ENCODE measurements around the gene ERCC1.
"Not testable (repeated sequence)": the region's sequence is repeated elsewhere in the genome, so short reads cannot be mapped to it uniquely, and the experiment has no call there.

DNA sequence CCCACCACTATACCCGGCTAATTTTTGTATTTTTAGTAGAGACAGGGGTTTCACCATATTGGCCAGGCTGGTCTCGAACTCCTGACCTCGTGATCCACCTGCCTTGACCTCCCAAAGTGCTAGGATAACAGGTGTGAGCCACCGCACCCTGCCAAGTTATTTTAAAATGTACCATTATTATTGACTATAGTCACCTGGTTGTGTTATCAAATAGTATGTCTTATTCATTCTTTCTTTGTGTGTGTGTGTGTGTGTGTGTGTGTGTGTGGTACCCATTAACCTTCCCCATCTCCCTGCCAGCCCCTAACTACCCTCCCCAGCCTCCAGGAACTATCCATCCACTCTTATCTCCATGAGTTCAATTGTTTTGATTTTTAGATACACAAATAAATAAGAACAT lies 13.4 kb downstream of the ERCC1 start:
- TF ChIP-seq, protein P1, sequence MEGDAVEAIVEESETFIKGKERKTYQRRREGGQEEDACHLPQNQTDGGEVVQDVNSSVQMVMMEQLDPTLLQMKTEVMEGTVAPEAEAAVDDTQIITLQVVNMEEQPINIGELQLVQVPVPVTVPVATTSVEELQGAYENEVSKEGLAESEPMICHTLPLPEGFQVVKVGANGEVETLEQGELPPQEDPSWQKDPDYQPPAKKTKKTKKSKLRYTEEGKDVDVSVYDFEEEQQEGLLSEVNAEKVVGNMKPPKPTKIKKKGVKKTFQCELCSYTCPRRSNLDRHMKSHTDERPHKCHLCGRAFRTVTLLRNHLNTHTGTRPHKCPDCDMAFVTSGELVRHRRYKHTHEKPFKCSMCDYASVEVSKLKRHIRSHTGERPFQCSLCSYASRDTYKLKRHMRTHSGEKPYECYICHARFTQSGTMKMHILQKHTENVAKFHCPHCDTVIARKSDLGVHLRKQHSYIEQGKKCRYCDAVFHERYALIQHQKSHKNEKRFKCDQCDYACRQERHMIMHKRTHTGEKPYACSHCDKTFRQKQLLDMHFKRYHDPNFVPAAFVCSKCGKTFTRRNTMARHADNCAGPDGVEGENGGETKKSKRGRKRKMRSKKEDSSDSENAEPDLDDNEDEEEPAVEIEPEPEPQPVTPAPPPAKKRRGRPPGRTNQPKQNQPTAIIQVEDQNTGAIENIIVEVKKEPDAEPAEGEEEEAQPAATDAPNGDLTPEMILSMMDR (IDR thresholded peaks at IDR 0.05): not testable (repeated sequence)
- not testable (repeated sequence) for TF ChIP-seq POLR2A (IDR thresholded peaks at IDR 0.05)

Data from adrenal gland (tissue), 5 donors.